ENCODE measurements around the gene ALOX12B.
A peak's percentile ranks its signal among the peaks of the same experiment; 100 is the strongest.

The ALOX12B gene

GRCh38 chr17:8087075-8087951 is at the start of gene ALOX12B:
Gene ALOX12B (minus strand): TSS chr17:8087716. CDS start chr17:8087442, 274 bp downstream.
- Histone ChIP-seq H3K36me3 (ENCODE audit: control insufficient read depth, insufficient read depth, low read length) (no peaks in the 10 kb centered on the region), H3K27me3 (ENCODE audit: control insufficient read depth, insufficient read depth, low read length) (peaks cover 48% of the 10 kb centered on the region), H3K4me1 (ENCODE audit: control insufficient read depth, insufficient read depth, low read length) (no peaks in the 10 kb centered on the region), H3K9ac (ENCODE audit: low read length) (no peak within 1 kb of the TSS), H3K9me3 (ENCODE audit: control insufficient read depth, low read length) (no peaks in the 10 kb centered on the region), H3K4me3 (ENCODE audit: low read length) (no peak within 1 kb of the TSS)

DNA sequence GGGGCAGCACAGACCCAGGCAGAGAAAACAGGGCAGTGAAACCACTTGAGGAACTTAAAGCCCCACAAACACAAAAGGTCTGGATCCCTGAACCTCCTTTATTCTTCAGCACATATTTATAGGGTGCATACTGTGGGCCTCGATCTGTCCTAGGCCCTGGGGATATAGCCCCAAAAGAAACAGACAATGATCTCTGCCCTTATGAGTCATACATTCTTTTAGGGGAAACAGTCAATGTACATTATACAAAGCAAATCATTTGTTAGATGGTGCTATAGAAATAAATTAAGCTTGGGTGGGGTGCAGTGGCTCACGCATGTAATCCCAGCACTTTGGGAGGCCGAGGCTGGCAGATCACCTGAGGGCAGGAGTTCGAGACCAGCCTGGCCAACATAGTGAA is 46.4 kb upstream of the ALOX12B start:
- Histone ChIP-seq H3K4me3 (ENCODE audit: low read length) (no peak overlapping the region), H3K4me1 (ENCODE audit: control insufficient read depth, insufficient read depth, low read length) (peaks cover 11% of the 10 kb centered on the region), H3K36me3 (ENCODE audit: control insufficient read depth, insufficient read depth, low read length) (no peaks in the 10 kb centered on the region), H3K27me3 (ENCODE audit: control insufficient read depth, insufficient read depth, low read length) (peaks cover 12% of the 10 kb centered on the region), H3K9ac (ENCODE audit: low read length) (no peak overlapping the region), H3K9me3 (ENCODE audit: control insufficient read depth, low read length) (no peaks in the 10 kb centered on the region)

DNA sequence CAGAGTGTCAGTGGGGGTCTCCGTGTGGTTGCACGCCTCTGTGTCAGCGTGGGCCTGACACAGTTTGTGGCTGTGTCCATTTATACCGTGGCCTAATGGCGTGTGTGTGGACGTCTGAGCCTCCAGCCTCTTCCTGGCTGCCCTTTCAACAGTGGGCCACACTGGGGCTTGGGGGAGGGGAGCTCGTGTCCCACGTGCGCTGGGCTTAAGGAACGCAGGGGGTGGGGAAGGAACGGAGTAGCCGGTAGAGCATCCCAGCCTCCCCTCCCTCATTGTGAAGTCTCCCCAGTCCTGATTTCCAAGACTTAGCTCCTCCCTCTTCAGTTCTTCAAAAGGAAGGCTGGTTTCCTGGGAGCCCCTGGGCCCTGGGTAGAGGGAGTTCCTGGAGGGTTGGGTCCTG is 45.9 kb upstream of the ALOX12B start:
- H3K9me3 ChIP-seq (ENCODE audit: control insufficient read depth, low read length): no peaks in the 10 kb centered on the region
- H3K9ac ChIP-seq (ENCODE audit: low read length): no peak overlapping the region
- no peaks in the 10 kb centered on the region for H3K36me3 ChIP-seq (ENCODE audit: control insufficient read depth, insufficient read depth, low read length)
- H3K27me3 ChIP-seq (ENCODE audit: control insufficient read depth, insufficient read depth, low read length): peaks cover 16% of the 10 kb centered on the region
- no peak overlapping the region for H3K4me3 ChIP-seq (ENCODE audit: low read length)
- peaks cover 6% of the 10 kb centered on the region for H3K4me1 ChIP-seq (ENCODE audit: control insufficient read depth, insufficient read depth, low read length)

- Histone ChIP-seq H3K9ac (ENCODE audit: low read length) (no peak overlapping the region), H3K36me3 (ENCODE audit: control insufficient read depth, insufficient read depth, low read length) (no peaks in the 10 kb centered on the region), H3K4me1 (ENCODE audit: control insufficient read depth, insufficient read depth, low read length) (peaks cover 5% of the 10 kb centered on the region), H3K9me3 (ENCODE audit: control insufficient read depth, low read length) (no peaks in the 10 kb centered on the region), H3K4me3 (ENCODE audit: low read length) (no peak overlapping the region), H3K27me3 (ENCODE audit: control insufficient read depth, insufficient read depth, low read length) (peaks cover 28% of the 10 kb centered on the region)
Observed at GRCh38 chr17:8131844-8132441, 44.4 kb upstream of the ALOX12B start.

DNA sequence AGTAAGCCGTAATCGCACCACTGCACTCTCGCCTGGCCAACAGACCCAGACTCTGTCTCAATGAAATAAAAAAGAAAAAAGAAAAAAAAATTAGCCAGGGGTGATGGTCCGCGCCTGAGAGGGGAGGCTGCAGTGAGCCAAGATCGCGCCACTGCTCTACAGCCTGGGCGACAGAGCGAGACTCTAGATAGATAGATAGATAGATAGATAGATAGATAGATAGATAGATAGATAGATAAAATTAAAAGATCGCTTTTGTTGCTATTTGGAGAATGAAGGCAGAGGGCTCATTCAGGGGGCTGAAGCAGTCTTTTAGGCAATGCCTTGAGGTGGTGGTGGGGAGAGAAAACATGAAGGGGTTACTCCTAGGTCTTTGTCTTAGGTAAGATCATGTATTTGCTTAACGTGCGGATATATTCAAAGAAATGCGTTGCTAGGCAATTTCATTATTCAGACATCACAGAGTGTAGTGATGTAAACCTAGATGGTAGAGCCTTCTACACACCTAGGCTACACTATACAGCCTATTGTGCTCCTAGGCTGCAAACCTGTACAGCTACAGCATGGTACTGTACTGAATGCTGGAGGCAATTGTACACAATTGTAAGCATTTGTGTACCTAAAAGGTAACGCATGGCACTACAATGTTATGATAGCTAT is 40.7 kb upstream of the ALOX12B start:
- no peaks in the 10 kb centered on the region for H3K36me3 ChIP-seq (ENCODE audit: control insufficient read depth, insufficient read depth, low read length)
- H3K9me3 ChIP-seq (ENCODE audit: control insufficient read depth, low read length): no peaks in the 10 kb centered on the region
- H3K4me3 ChIP-seq (ENCODE audit: low read length): no peak overlapping the region
- H3K4me1 ChIP-seq (ENCODE audit: control insufficient read depth, insufficient read depth, low read length): peaks cover 39% of the 10 kb centered on the region
- peaks cover 61% of the 10 kb centered on the region for H3K27me3 ChIP-seq (ENCODE audit: control insufficient read depth, insufficient read depth, low read length)
- no peak overlapping the region for H3K9ac ChIP-seq (ENCODE audit: low read length)

DNA sequence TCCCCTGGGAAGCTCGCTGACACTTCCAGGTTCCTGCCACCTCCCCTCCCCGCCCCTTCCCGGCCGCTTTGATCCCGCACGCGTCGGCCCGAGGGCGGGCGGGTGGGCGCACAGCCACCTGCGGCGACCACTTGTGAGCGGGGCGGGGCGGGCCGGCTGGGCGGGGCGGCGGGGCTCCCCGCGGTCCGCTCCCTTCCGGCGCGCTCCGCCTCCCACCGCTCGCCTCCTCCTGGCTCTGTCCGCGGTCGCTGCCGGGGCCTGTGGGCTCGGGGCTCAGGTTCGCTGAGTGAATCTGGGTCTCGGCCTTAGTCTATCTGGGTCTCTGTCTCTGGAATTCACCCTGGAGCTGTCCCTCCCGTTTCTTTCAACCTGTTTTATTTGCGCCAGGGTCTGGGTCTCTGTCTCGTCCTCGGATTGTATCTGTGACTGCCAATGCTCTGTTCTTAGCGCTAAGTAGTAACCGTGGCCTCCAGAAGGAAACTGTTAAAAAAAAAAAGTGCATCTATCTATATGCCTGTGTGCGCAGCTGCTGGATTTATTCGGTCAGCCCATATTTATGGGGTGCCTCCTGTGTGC is 39.1 kb upstream of the ALOX12B start:
- H3K36me3 ChIP-seq (ENCODE audit: control insufficient read depth, insufficient read depth, low read length): no peaks in the 10 kb centered on the region
- peaks cover 78% of the 10 kb centered on the region for H3K27me3 ChIP-seq (ENCODE audit: control insufficient read depth, insufficient read depth, low read length)
- H3K9me3 ChIP-seq (ENCODE audit: control insufficient read depth, low read length): no peaks in the 10 kb centered on the region
- H3K9ac ChIP-seq (ENCODE audit: low read length): peak overlapping the region; percentile 65
- peak overlapping the region; percentile 63 for H3K4me3 ChIP-seq (ENCODE audit: low read length)
- peaks cover 52% of the 10 kb centered on the region for H3K4me1 ChIP-seq (ENCODE audit: control insufficient read depth, insufficient read depth, low read length)

- H3K27me3 ChIP-seq (ENCODE audit: control insufficient read depth, insufficient read depth, low read length): peaks cover 82% of the 10 kb centered on the region
Observed at GRCh38 chr17:8125947-8126490, 38.5 kb upstream of the ALOX12B start.

GRCh38 chr17:8125154-8125946 is 37.8 kb upstream of the ALOX12B start:
- Histone ChIP-seq H3K27me3 (ENCODE audit: control insufficient read depth, insufficient read depth, low read length) (peaks cover 88% of the 10 kb centered on the region), H3K4me1 (ENCODE audit: control insufficient read depth, insufficient read depth, low read length) (peaks cover 60% of the 10 kb centered on the region), H3K9ac (ENCODE audit: low read length) (no peak overlapping the region)

More at GRCh38 chr17:8125947-8126490, 38.5 kb upstream of the ALOX12B start:
- H3K9me3 ChIP-seq (ENCODE audit: control insufficient read depth, low read length): no peaks in the 10 kb centered on the region
- no peak overlapping the region for H3K9ac ChIP-seq (ENCODE audit: low read length)
- peak overlapping the region; percentile 63 for H3K4me3 ChIP-seq (ENCODE audit: low read length)
- no peaks in the 10 kb centered on the region for H3K36me3 ChIP-seq (ENCODE audit: control insufficient read depth, insufficient read depth, low read length)
- peaks cover 54% of the 10 kb centered on the region for H3K4me1 ChIP-seq (ENCODE audit: control insufficient read depth, insufficient read depth, low read length)

GRCh38 chr17:8124350-8125153 is 37.0 kb upstream of the ALOX12B start:
- peaks cover 66% of the 10 kb centered on the region for H3K4me1 ChIP-seq (ENCODE audit: control insufficient read depth, insufficient read depth, low read length)
- peaks cover 82% of the 10 kb centered on the region for H3K27me3 ChIP-seq (ENCODE audit: control insufficient read depth, insufficient read depth, low read length)
- no peaks in the 10 kb centered on the region for H3K9me3 ChIP-seq (ENCODE audit: control insufficient read depth, low read length)
- H3K36me3 ChIP-seq (ENCODE audit: control insufficient read depth, insufficient read depth, low read length): no peaks in the 10 kb centered on the region
- H3K9ac ChIP-seq (ENCODE audit: low read length): no peak overlapping the region
- no peak overlapping the region for H3K4me3 ChIP-seq (ENCODE audit: low read length)

More at GRCh38 chr17:8125154-8125946, 37.8 kb upstream of the ALOX12B start:
- H3K4me3 ChIP-seq (ENCODE audit: low read length): no peak overlapping the region
- H3K36me3 ChIP-seq (ENCODE audit: control insufficient read depth, insufficient read depth, low read length): no peaks in the 10 kb centered on the region
- no peaks in the 10 kb centered on the region for H3K9me3 ChIP-seq (ENCODE audit: control insufficient read depth, low read length)

DNA sequence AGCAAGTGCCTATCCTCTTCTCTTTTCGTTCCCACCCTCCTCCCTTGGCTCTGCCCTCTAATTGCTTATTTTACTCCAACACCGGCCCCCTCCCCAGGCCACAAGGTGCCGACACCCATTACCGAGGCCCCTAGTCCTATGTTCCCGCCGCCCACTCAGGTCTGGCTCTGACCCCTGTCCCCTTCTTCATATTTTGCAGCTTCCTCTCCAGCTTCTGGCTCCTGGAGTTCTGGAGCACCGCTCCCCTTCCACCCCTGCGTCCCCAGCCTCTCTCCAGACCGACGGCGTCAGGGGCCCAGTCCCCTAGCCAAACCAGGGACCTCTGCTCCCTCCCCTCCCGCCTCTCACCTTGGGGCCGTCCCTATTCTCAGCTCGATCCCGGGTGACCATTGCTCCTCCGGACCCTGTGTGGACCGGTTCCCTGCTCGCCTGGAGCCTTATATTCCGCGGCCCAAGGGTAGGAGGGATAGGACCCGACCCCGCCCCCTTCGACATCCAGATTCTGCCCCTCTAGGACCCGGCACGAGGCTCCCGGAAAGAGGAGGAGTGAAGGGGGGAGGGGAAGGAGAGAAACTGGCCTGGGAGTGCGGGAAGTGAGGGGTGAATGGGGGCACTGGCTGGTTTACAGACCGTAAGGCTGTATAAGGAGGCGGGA is 36.3 kb upstream of the ALOX12B start, which contains the start of gene HES7:
HES7 (minus strand) TSS at position 412 of the 655 bp plus-strand sequence; CDS start at position 390, 22 bp downstream.
- peaks cover 76% of the 10 kb centered on the region for H3K27me3 ChIP-seq (ENCODE audit: control insufficient read depth, insufficient read depth, low read length)
- H3K36me3 ChIP-seq (ENCODE audit: control insufficient read depth, insufficient read depth, low read length): no peaks in the 10 kb centered on the region
- peak within 1 kb of the TSS; percentile 25 for H3K4me3 ChIP-seq (ENCODE audit: low read length)
- no peaks in the 10 kb centered on the region for H3K9me3 ChIP-seq (ENCODE audit: control insufficient read depth, low read length)
- H3K4me1 ChIP-seq (ENCODE audit: control insufficient read depth, insufficient read depth, low read length): peaks cover 67% of the 10 kb centered on the region
- peak within 1 kb of the TSS; percentile 7 for H3K9ac ChIP-seq (ENCODE audit: low read length)

Measured in mucosa of stomach (tissue), 1 donor.